GM23248 (cell line): ENCODE data around the gene SPTAN1. TPM values are rescaled to one million over a fixed set of nuclear protein-coding genes. Genes with fewer than 3 reads are reported as not detected.

ENCODE experiments used
- DNase-seq: peaks from one replicate; pipeline ENCODE4 v3.0.0-alpha.2; 2015
- H2AFZ ChIP-seq: fragments of 200-600 bp; sonication (generic); 2 replicates; pipeline ENCODE4 v1.6.1; 2016; ENCODE audit warnings: antibody characterized with exemption
- H3F3A ChIP-seq: fragments of 200-600 bp; sonication (generic); 2 replicates; pipeline ENCODE4 v1.6.1; 2016; ENCODE audit warnings: mild to moderate bottlenecking, antibody characterized with exemption, mixed run types; ENCODE audit not compliant: insufficient read depth
- H3K27ac ChIP-seq: fragments of 200-600 bp; sonication (generic); 2 replicates; pipeline ENCODE4 v1.5.1; 2016; ENCODE audit warnings: mild to moderate bottlenecking
- H3K27me3 ChIP-seq: fragments of 200-600 bp; sonication (generic); replicated peaks from 2 replicates; pipeline ENCODE4 v1.6.1; 2016; ENCODE audit warnings: mild to moderate bottlenecking; ENCODE audit not compliant: insufficient read depth
- H3K36me3 ChIP-seq: fragments of 200-600 bp; sonication (generic); 2 replicates; pipeline ENCODE4 v1.6.1; 2016; ENCODE audit warnings: low read depth, mild to moderate bottlenecking
- H3K4me1 ChIP-seq: fragments of 200-600 bp; sonication (generic); 2 replicates; pipeline ENCODE4 v1.6.1; 2016; ENCODE audit warnings: mild to moderate bottlenecking; ENCODE audit not compliant: insufficient read depth
- H3K4me2 ChIP-seq: fragments of 200-600 bp; sonication (generic); one replicate; pipeline ENCODE4 v1.6.1; 2016; ENCODE audit warnings: mild to moderate bottlenecking; ENCODE audit not compliant: unreplicated experiment
- H3K4me3 ChIP-seq: fragments of 200-600 bp; sonication (generic); 2 replicates; pipeline ENCODE4 v1.5.1; 2016; ENCODE audit warnings: mild to moderate bottlenecking
- H3K79me2 ChIP-seq: fragments of 200-600 bp; sonication (generic); 2 replicates; pipeline ENCODE4 v1.6.1; 2016; ENCODE audit warnings: mild to moderate bottlenecking; ENCODE audit not compliant: insufficient read depth
- H3K9ac ChIP-seq: fragments of 200-600 bp; sonication (generic); 2 replicates; pipeline ENCODE4 v1.6.1; 2016; ENCODE audit warnings: mild to moderate bottlenecking
- H3K9me2 ChIP-seq: fragments of 200-600 bp; sonication (generic); 2 replicates; pipeline ENCODE4 v1.6.1; 2016; ENCODE audit warnings: mixed run types, mild to moderate bottlenecking, moderate library complexity; ENCODE audit not compliant: insufficient read depth
- H3K9me3 ChIP-seq: fragments of 200-600 bp; sonication (generic); one replicate; pipeline ENCODE4 v1.6.1; 2017; ENCODE audit warnings: low read depth
- H4K20me1 ChIP-seq: fragments of 200-600 bp; sonication (generic); 2 replicates; pipeline ENCODE4 v1.6.0; 2016; ENCODE audit not compliant: insufficient read depth
- EZH2 ChIP-seq: fragments of 200-600 bp; sonication (generic); IDR thresholded peaks from 2 replicates; pipeline ENCODE4 v1.6.1; 2018; ENCODE audit warnings: antibody characterized with exemption, mild to moderate bottlenecking; ENCODE audit not compliant: insufficient read depth, poor library complexity, severe bottlenecking
- EZH2phosphoT487 ChIP-seq: fragments of 200-600 bp; sonication (generic); IDR thresholded peaks from 2 replicates; pipeline ENCODE4 v1.6.1; 2018; ENCODE audit warnings: antibody characterized with exemption, moderate library complexity, mild to moderate bottlenecking, low read depth; ENCODE audit not compliant: insufficient read depth
- WGBS, 2 experiments: methylation state at CpG; one replicate each; pipeline ENCODE4 v1.1.6; 2015 to 2017; ENCODE audit warnings: low lambda C conversion rate in 2 of 2, low coverage in 1 of 2; ENCODE audit errors: missing lambda C conversion rate in 2 of 2; 5-methylcytosine and 5-hydroxymethylcytosine counted together
- in situ Hi-C: fragments of 300-500 bp; cut with MboI; formaldehyde crosslinking; loops from 2 replicates; pipeline ENCODE4 v1.15.0; 2020
- polyA plus RNA-seq: library from polyadenylated mRNA; unstranded; fragments of >200 nt; fragmentation: Nextera tagmentation; extraction: Ambion mirVana; gene quantifications from 2 replicates; pipeline ENCODE4 v1.2.1, GENCODE V29; 2016
- total RNA-seq: library from RNA; depleted of rRNA; stranded (reverse); fragments of >200 nt; shearing (Covaris generic); gene quantifications from 2 replicates; pipeline ENCODE4 v1.2.3, GENCODE V29; 2014

Gene SPTAN1
- total and polyA plus RNA-seq, 2 experiments from 2014 or later, result 144 to 275 TPM

GRCh38 chr9:128625391-128626146 is 73.2 kb downstream of the SPTAN1 start:
- Histone ChIP-seq H3K27ac (no peak overlapping the region), H3K9me2 (no peaks in the 10 kb centered on the region), H4K20me1 (no peaks in the 10 kb centered on the region), H3F3A (peaks cover 43% of the 10 kb centered on the region), H3K79me2 (no peaks in the 10 kb centered on the region), H3K36me3 (peaks cover 74% of the 10 kb centered on the region), H3K9ac (no peak overlapping the region), H3K4me1 (no peaks in the 10 kb centered on the region), H3K4me3 (no peak overlapping the region), H3K4me2 (no peak overlapping the region), H3K27me3 (no peaks in the 10 kb centered on the region), H3K9me3 (no peaks in the 10 kb centered on the region), H2AFZ (no peak overlapping the region)
- no peak for TF ChIP-seq EZH2
- no peak for TF ChIP-seq EZH2phosphoT487
- no peak for DNase-seq
- 72 to 78% methylated on average over 20 of the region's 20 CpGs for WGBS, 2 experiments
- in situ Hi-C loops, result no loop called here

DNA sequence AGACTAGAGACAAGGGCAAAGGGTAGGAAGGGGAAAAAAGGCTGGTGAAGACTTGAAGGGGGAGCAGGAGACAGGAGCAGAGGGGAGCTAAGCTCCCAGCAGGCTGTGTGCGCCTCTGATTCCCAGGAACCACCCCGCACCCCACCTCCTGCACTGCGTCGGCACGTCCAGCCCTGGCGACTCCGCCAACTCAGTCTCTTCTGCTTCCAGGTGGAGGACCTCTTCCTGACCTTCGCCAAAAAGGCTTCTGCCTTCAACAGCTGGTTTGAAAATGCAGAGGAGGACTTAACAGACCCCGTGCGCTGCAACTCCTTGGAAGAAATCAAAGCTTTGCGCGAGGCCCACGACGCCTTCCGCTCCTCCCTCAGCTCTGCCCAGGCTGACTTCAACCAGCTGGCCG is 73.8 kb downstream of the SPTAN1 start:
- TF ChIP-seq EZH2, result no peak
- TF ChIP-seq EZH2phosphoT487, result no peak
- Histone ChIP-seq H3K27ac (no peak overlapping the region), H4K20me1 (no peaks in the 10 kb centered on the region), H3K4me1 (no peaks in the 10 kb centered on the region), H3K79me2 (no peaks in the 10 kb centered on the region), H3K27me3 (no peaks in the 10 kb centered on the region), H3K4me2 (no peak overlapping the region), H3K9me3 (no peaks in the 10 kb centered on the region), H3K4me3 (no peak overlapping the region), H3K36me3 (peaks cover 75% of the 10 kb centered on the region), H3F3A (peaks cover 42% of the 10 kb centered on the region), H3K9me2 (no peaks in the 10 kb centered on the region), H3K9ac (no peak overlapping the region), H2AFZ (no peak overlapping the region)
- no peak for DNase-seq
- in situ Hi-C loops, result no loop called here
- WGBS, 2 experiments, result 89 to 91% methylated on average over 16 of the region's 16 CpGs

- Histone ChIP-seq H3K4me2 (no peak overlapping the region), H3K9ac (no peak overlapping the region), H3K27me3 (no peaks in the 10 kb centered on the region), H3K4me3 (no peak overlapping the region), H3K9me2 (no peaks in the 10 kb centered on the region), H2AFZ (no peak overlapping the region), H3K79me2 (no peaks in the 10 kb centered on the region), H3K27ac (no peak overlapping the region), H3K9me3 (no peaks in the 10 kb centered on the region), H3K4me1 (no peaks in the 10 kb centered on the region), H3K36me3 (peaks cover 75% of the 10 kb centered on the region), H3F3A (peaks cover 43% of the 10 kb centered on the region), H4K20me1 (no peaks in the 10 kb centered on the region)
- WGBS, 2 experiments, result 84 to 87% methylated on average over 15 of the region's 15 CpGs
- in situ Hi-C loops, result no loop called here
- no peak for DNase-seq
- TF ChIP-seq EZH2phosphoT487 (no peak), EZH2 (no peak)
These were observed 74.8 kb downstream of the SPTAN1 start for GRCh38 chr9:128627127-128627715.

DNA sequence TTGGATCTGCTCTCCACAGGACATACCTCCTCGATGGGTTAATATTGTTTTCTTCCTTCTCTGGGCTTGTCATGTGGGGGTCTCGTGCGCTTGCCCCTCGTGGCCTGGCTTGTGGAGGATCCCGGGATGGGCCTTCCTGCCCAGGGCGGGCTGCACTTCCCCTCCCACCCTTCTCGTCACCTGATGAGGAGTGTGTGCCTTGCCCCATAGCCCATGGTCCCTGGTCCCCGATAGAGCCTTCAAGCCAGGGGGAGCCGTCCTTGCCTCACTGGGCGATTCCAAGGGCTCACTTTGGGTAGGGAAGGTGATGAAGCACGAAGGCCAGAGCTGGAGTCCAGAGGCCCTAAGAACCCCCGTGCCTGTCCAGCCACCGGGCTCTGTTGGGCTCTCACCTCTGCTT is 75.5 kb downstream of the SPTAN1 start:
- no peaks in the 10 kb centered on the region for H3K27me3 ChIP-seq
- H3F3A ChIP-seq, result peaks cover 40% of the 10 kb centered on the region
- DNase-seq, result no peak
- TF ChIP-seq EZH2, result no peak
- no peak for TF ChIP-seq EZH2phosphoT487
- no peaks in the 10 kb centered on the region for H3K4me1 ChIP-seq
- no peak overlapping the region for H3K4me3 ChIP-seq
- H3K9me2 ChIP-seq, result no peaks in the 10 kb centered on the region
- H3K79me2 ChIP-seq, result no peaks in the 10 kb centered on the region
- no peak overlapping the region for H3K27ac ChIP-seq
- H3K9me3 ChIP-seq, result no peaks in the 10 kb centered on the region
- peaks cover 70% of the 10 kb centered on the region; the same call in 1 of the 2 replicates for H3K36me3 ChIP-seq
- no peak overlapping the region for H2AFZ ChIP-seq
- in situ Hi-C loops, result no loop called here
- H3K4me2 ChIP-seq, result no peak overlapping the region
- no peak overlapping the region for H3K9ac ChIP-seq
- 82 to 88% methylated on average over 13 of the region's 13 CpGs for WGBS, 2 experiments
- no peaks in the 10 kb centered on the region for H4K20me1 ChIP-seq
